Endodermal cell (in vitro differentiated cells): Measurements from ENCODE around the gene PRDM16. TPM values are rescaled to one million over a fixed set of nuclear protein-coding genes. Genes with fewer than 3 reads are reported as not detected.

ENCODE experiments used
- DNase-seq: peaks from one replicate; pipeline ENCODE4 v3.0.0-alpha.2; 2017
- H3K27ac ChIP-seq: 2 replicates; pipeline ENCODE4 v1.5.1; 2013; ENCODE audit warnings: mild to moderate bottlenecking, low read depth, low read length, moderate library complexity
- H3K27me3 ChIP-seq: 2 replicates; pipeline ENCODE4 v1.6.1; 2013; ENCODE audit warnings: mild to moderate bottlenecking, low read length, moderate library complexity; ENCODE audit not compliant: insufficient read depth, control insufficient read depth, poor library complexity, severe bottlenecking
- H3K36me3 ChIP-seq: 2 replicates; pipeline ENCODE4 v1.7.0; 2013; ENCODE audit warnings: mild to moderate bottlenecking, low read length, moderate library complexity; ENCODE audit not compliant: control insufficient read depth, insufficient read depth
- H3K4me1 ChIP-seq: one replicate; pipeline ENCODE4 v1.7.0; 2013; ENCODE audit warnings: low read length; ENCODE audit not compliant: control insufficient read depth, insufficient read depth
- H3K4me3 ChIP-seq: 2 replicates; pipeline ENCODE4 v1.5.1; 2013; ENCODE audit warnings: mild to moderate bottlenecking, low read length, moderate library complexity
- H3K9ac ChIP-seq: 2 replicates; pipeline ENCODE4 v1.6.1; 2013; ENCODE audit warnings: mild to moderate bottlenecking, low read length, moderate library complexity; ENCODE audit not compliant: poor library complexity, severe bottlenecking; ENCODE audit errors: extremely low read depth
- H3K9me3 ChIP-seq: 2 replicates; pipeline ENCODE4 v1.6.1; 2013; ENCODE audit warnings: mild to moderate bottlenecking, low read length, moderate library complexity; ENCODE audit not compliant: control insufficient read depth
- H3K27ac Mint-ChIP-seq: 2 replicates; pipeline ENCODE4 v1.8.0; 2020; ENCODE audit warnings: mixed read lengths
- H3K27me3 Mint-ChIP-seq: 2 replicates; pipeline ENCODE4 v1.8.0; 2021; ENCODE audit warnings: mild to moderate bottlenecking, mixed read lengths; ENCODE audit not compliant: insufficient read depth
- H3K36me3 Mint-ChIP-seq: 2 replicates; pipeline ENCODE4 v1.8.0; 2020; ENCODE audit warnings: low read depth, mixed read lengths
- H3K4me1 Mint-ChIP-seq: 2 replicates; pipeline ENCODE4 v1.8.0; 2020; ENCODE audit warnings: mixed read lengths
- H3K4me3 Mint-ChIP-seq: 2 replicates; pipeline ENCODE4 v1.8.0; 2020; ENCODE audit warnings: mild to moderate bottlenecking, moderate library complexity, mixed read lengths
- H3K9me3 Mint-ChIP-seq: 2 replicates; pipeline ENCODE4 v1.8.0; 2020; ENCODE audit warnings: mild to moderate bottlenecking, mixed read lengths
- CTCF ChIP-seq: fragments of 200-600 bp; sonication (generic); conservative IDR thresholded peaks from 2 replicates; pipeline ENCODE4 v1.5.0; 2021; ENCODE audit warnings: antibody characterized with exemption, mild to moderate bottlenecking
- WGBS, 2 experiments: methylation state at CpG; one replicate each; pipeline versions ENCODE4 v1.1.5 to v1.1.7; 2013; ENCODE audit warnings: missing lambda C conversion rate in 2 of 2, mixed read lengths in 1 of 2; ENCODE audit not compliant: insufficient coverage in 1 of 2, insufficient read length in 1 of 2; 5-methylcytosine and 5-hydroxymethylcytosine counted together
- total RNA-seq, 2 donors: library from RNA; stranded (reverse); fragmentation: NEBNext Ultra II Directional in 1 of 2; extraction: Animal tissue kit (Norgen Biotek cat#: 25700) in 1 of 2; gene quantifications; 2 replicates in 1 of 2; 3 replicates in 1 of 2; pipeline ENCODE4 v1.2.1, GENCODE V29; 2021

Gene PRDM16
- total RNA-seq, 2 donors from 2014 or later: 2.1 to 4.0 TPM

- Histone ChIP-seq H3K36me3 (no peaks in the 10 kb centered on the region), H3K9me3 (no peaks in the 10 kb centered on the region), H3K4me1 (no peaks in the 10 kb centered on the region), H3K4me3 (no peak overlapping the region), H3K27ac (no peak overlapping the region), H3K27me3 (no peaks in the 10 kb centered on the region), H3K9ac (no peak overlapping the region)
- Mint-ChIP-seq H3K9me3 (no peaks in the 10 kb centered on the region), H3K36me3 (no peaks in the 10 kb centered on the region), H3K4me1 (no peaks in the 10 kb centered on the region), H3K27ac (no peak overlapping the region), H3K4me3 (no peak overlapping the region), H3K27me3 (no peaks in the 10 kb centered on the region)
- 92 to 93% methylated on average over 16 to 17 of the region's 17 CpGs for WGBS, 2 experiments
- no peak for DNase-seq
- TF ChIP-seq CTCF: no peak
Observed at GRCh38 chr1:3142236-3142635, 73.2 kb downstream of the PRDM16 start.

- TF ChIP-seq CTCF: no peak
- Mint-ChIP-seq H3K27me3 (no peaks in the 10 kb centered on the region), H3K27ac (no peak overlapping the region), H3K4me3 (no peak overlapping the region), H3K36me3 (no peaks in the 10 kb centered on the region), H3K9me3 (no peaks in the 10 kb centered on the region), H3K4me1 (no peaks in the 10 kb centered on the region)
- no peak for DNase-seq
- no peaks in the 10 kb centered on the region for H3K36me3 ChIP-seq
- H3K9me3 ChIP-seq: no peaks in the 10 kb centered on the region
- H3K4me3 ChIP-seq: no peak overlapping the region
- no peaks in the 10 kb centered on the region for H3K4me1 ChIP-seq
- WGBS, 2 experiments: 93 to 97% methylated on average over 12 of the region's 12 CpGs
- H3K27ac ChIP-seq: no peak overlapping the region
- no peak overlapping the region for H3K9ac ChIP-seq
- H3K27me3 ChIP-seq: no peaks in the 10 kb centered on the region
Observed at GRCh38 chr1:3142751-3143150, 73.7 kb downstream of the PRDM16 start.

DNA sequence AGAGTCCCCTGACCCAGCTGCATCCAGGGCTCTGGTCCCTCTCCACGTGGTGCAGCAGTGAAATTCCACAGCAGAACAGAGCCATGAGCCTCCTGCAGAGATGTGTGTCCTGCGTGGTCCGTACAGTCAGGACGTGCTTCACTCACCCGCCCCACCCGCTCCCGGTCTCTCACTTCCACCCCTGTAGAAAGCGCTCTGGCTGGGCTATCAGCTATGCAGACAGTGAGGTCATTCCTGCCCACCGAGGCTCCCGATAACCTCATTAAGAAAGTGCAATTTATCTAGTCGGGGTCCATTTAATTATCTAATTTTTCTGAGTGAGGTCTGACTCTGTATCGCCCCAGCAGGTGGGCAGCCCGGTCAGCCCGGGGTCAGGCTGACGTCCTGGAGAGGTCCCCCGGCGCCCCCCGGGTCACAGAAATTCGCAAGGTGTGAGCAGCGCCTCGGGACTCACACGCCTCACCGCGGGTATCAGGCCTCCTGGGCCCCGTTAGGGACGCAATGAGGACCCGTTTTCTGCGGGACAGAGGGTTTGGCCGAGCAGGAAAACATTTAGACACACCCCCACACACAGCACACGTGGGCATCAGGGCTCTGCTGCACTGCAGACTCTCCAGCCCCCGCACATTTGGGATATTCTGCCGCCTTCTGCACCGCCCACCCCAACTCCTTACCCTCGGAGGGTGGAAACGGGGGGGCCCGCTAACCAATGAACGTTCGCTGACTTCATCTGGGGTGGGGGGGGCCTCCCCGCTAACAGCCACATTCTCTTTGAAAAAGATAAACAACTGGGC, 76.7 kb downstream of the PRDM16 start:
- no peak for DNase-seq
- 89 to 91% methylated on average over 31 to 39 of the region's 39 CpGs for WGBS, 2 experiments

More for the DNA sequence above, 76.7 kb downstream of the PRDM16 start:
- no peaks in the 10 kb centered on the region for H3K27me3 Mint-ChIP-seq
- no peaks in the 10 kb centered on the region for H3K9me3 ChIP-seq
- no peaks in the 10 kb centered on the region for H3K27me3 ChIP-seq
- H3K36me3 Mint-ChIP-seq: no peaks in the 10 kb centered on the region
- H3K36me3 ChIP-seq: no peaks in the 10 kb centered on the region
- no peak for TF ChIP-seq CTCF
- no peak overlapping the region for H3K27ac ChIP-seq
- H3K4me1 Mint-ChIP-seq: no peaks in the 10 kb centered on the region
- H3K9me3 Mint-ChIP-seq: no peaks in the 10 kb centered on the region
- no peak overlapping the region for H3K4me3 Mint-ChIP-seq
- no peak overlapping the region for H3K4me3 ChIP-seq
- H3K9ac ChIP-seq: no peak overlapping the region
- no peak overlapping the region for H3K27ac Mint-ChIP-seq
- H3K4me1 ChIP-seq: no peaks in the 10 kb centered on the region
